WTC11 (cell line): Measurements from ENCODE around the gene EP300. TPM values are rescaled to one million over a fixed set of nuclear protein-coding genes. Genes with fewer than 3 reads are reported as not detected.

Experiments
- ATAC-seq: fragments of 200-7000 bp; cut with Tn5 transposase; 2 replicates; pipeline ENCODE4 v1.10.0; 2021; ENCODE audit warnings: mild to moderate bottlenecking, moderate library complexity
- CTCF ChIA-PET: fragments of 300-600 bp; sonication (Branson Sonifier 250); formaldehyde crosslinking; loops from one replicate; lab custom pipeline; 2021; ENCODE audit warnings: antibody characterized with exemption; lab: Charles Lee
- POLR2A ChIA-PET: fragments of 350-600 bp; sonication (Branson Sonifier 250); formaldehyde crosslinking; loops from one replicate; lab custom pipeline; 2021; ENCODE audit warnings: antibody characterized with exemption; lab: Charles Lee
- DNase-seq: peaks from one replicate; pipeline ENCODE4 v3.0.0; 2021; ENCODE audit warnings: low spot score
- H3K27ac Mint-ChIP-seq: 2 replicates; pipeline ENCODE4 v1.8.0; 2021; ENCODE audit warnings: mixed read lengths
- H3K27me3 Mint-ChIP-seq: 2 replicates; pipeline ENCODE4 v1.8.0; 2021; ENCODE audit warnings: low read depth, mild to moderate bottlenecking, moderate library complexity, mixed read lengths
- H3K36me3 Mint-ChIP-seq: 2 replicates; pipeline ENCODE4 v1.8.0; 2021; ENCODE audit warnings: mixed read lengths
- H3K4me1 Mint-ChIP-seq: 2 replicates; pipeline ENCODE4 v1.8.0; 2022; ENCODE audit warnings: mixed read lengths
- H3K4me3 Mint-ChIP-seq: 2 replicates; pipeline ENCODE4 v1.8.0; 2021; ENCODE audit warnings: mild to moderate bottlenecking, moderate library complexity, mixed read lengths
- H3K9me3 Mint-ChIP-seq: 2 replicates; pipeline ENCODE4 v1.8.0; 2021; ENCODE audit warnings: mixed read lengths
- CREM ChIP-seq: sonication (generic); formaldehyde crosslinking; IDR thresholded peaks from 2 replicates; pipeline ENCODE4 v1.8.1; 2022; ENCODE audit warnings: mild to moderate bottlenecking, missing genetic modification reagents, moderate library complexity
- ELF4 ChIP-seq: sonication (generic); formaldehyde crosslinking; IDR thresholded peaks from 2 replicates; pipeline ENCODE4 v1.8.1; 2022; ENCODE audit warnings: low read depth, mild to moderate bottlenecking, moderate library complexity, missing genetic modification reagents
- ETV6 ChIP-seq: sonication (generic); formaldehyde crosslinking; IDR thresholded peaks from 2 replicates; pipeline ENCODE4 v1.8.1; 2022; ENCODE audit warnings: mild to moderate bottlenecking, missing genetic modification reagents
- FOXJ3 ChIP-seq: sonication (generic); formaldehyde crosslinking; IDR thresholded peaks from 2 replicates; pipeline ENCODE4 v1.9.0; 2021; ENCODE audit warnings: missing genetic modification reagents, mild to moderate bottlenecking, borderline replicate concordance
- FOXK1 ChIP-seq: sonication (generic); formaldehyde crosslinking; IDR thresholded peaks from 2 replicates; pipeline ENCODE4 v1.8.0; 2022; ENCODE audit warnings: mild to moderate bottlenecking, moderate library complexity, missing genetic modification reagents
- FOXP1 ChIP-seq: sonication (generic); formaldehyde crosslinking; IDR thresholded peaks from 2 replicates; pipeline ENCODE4 v1.8.0; 2022; ENCODE audit warnings: missing genetic modification reagents, mild to moderate bottlenecking, moderate library complexity, borderline replicate concordance
- GABPB1 ChIP-seq: sonication (generic); formaldehyde crosslinking; IDR thresholded peaks from 2 replicates; pipeline ENCODE4 v1.8.1; 2023; ENCODE audit warnings: mild to moderate bottlenecking, missing genetic modification reagents
- GTF2I ChIP-seq: fragments of 250-450 bp; sonication (Bioruptor Pico); conservative IDR thresholded peaks from 2 replicates; pipeline ENCODE4 v1.4.0; 2021; ENCODE audit warnings: mild to moderate bottlenecking
- HMGA2 ChIP-seq: fragments of 250-450 bp; sonication (Bioruptor Pico); IDR thresholded peaks from 2 replicates; pipeline ENCODE4 v1.4.0; 2021; ENCODE audit warnings: mild to moderate bottlenecking, moderate library complexity
- NR2C2 ChIP-seq: sonication (generic); formaldehyde crosslinking; IDR thresholded peaks from 2 replicates; pipeline ENCODE4 v1.8.0; 2022; ENCODE audit warnings: mild to moderate bottlenecking, missing genetic modification reagents
- ZNF219 ChIP-seq: sonication (generic); formaldehyde crosslinking; IDR thresholded peaks from 2 replicates; pipeline ENCODE4 v1.8.0; 2023; ENCODE audit warnings: missing genetic modification reagents, mild to moderate bottlenecking, borderline replicate concordance
- ZNF317 ChIP-seq: sonication (generic); formaldehyde crosslinking; IDR thresholded peaks from 2 replicates; pipeline ENCODE4 v1.8.1; 2023; ENCODE audit warnings: low read depth, mild to moderate bottlenecking, moderate library complexity, missing genetic modification reagents, borderline replicate concordance
- ZNF396 ChIP-seq: fragments of 250-450 bp; sonication (Bioruptor Pico); IDR thresholded peaks from 2 replicates; pipeline ENCODE4 v1.8.0; 2021; ENCODE audit warnings: mild to moderate bottlenecking, moderate library complexity, borderline replicate concordance
- total RNA-seq: library from RNA; stranded (reverse); gene quantifications from 3 replicates; pipeline ENCODE4 v1.2.3, GENCODE V29; 2021
- TF ChIP-seq, protein P1 (sequence below): sonication (generic); formaldehyde crosslinking; IDR thresholded peaks from 2 replicates; pipeline ENCODE4 v1.8.0; 2022; ENCODE audit warnings: missing genetic modification reagents
- TF ChIP-seq, protein P2 (sequence below): fragments of 250-450 bp; sonication (Bioruptor Pico); IDR thresholded peaks from 2 replicates; pipeline ENCODE4 v1.9.0; 2021; ENCODE audit warnings: mild to moderate bottlenecking, borderline replicate concordance
- TF ChIP-seq, protein P3 (sequence below): sonication (generic); formaldehyde crosslinking; IDR thresholded peaks from 2 replicates; pipeline ENCODE4 v1.8.1; 2022; ENCODE audit warnings: mild to moderate bottlenecking, moderate library complexity, missing genetic modification reagents
- TF ChIP-seq, protein P4 (sequence below): sonication (generic); formaldehyde crosslinking; IDR thresholded peaks from 2 replicates; pipeline ENCODE4 v1.8.1; 2022; ENCODE audit warnings: mild to moderate bottlenecking, missing genetic modification reagents, moderate library complexity, borderline replicate concordance

EP300 gene
- total RNA-seq, 1 experiment from 2014 or later = 97.1 TPM

DNA sequence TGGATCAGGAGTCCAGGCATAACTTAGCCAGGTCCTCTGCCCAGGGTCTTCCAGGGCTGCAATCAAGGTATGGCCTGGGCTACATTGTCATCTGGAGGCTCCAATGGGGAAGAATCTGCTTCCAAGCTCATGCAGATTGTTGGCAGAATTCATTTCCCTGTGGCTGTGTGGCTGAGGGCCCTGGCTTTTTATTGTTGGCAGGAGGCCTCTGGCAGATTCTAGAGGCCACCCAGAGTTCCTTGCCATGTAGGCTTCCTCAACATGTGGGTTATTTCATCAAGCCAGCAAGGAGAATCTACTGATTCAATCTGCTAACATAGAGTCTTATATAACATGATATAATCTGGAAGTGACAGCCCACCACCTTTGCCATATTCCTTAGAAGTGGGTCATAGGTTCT lies 16.4 kb upstream of the EP300 start (continued):
- TF ChIP-seq, protein P1, sequence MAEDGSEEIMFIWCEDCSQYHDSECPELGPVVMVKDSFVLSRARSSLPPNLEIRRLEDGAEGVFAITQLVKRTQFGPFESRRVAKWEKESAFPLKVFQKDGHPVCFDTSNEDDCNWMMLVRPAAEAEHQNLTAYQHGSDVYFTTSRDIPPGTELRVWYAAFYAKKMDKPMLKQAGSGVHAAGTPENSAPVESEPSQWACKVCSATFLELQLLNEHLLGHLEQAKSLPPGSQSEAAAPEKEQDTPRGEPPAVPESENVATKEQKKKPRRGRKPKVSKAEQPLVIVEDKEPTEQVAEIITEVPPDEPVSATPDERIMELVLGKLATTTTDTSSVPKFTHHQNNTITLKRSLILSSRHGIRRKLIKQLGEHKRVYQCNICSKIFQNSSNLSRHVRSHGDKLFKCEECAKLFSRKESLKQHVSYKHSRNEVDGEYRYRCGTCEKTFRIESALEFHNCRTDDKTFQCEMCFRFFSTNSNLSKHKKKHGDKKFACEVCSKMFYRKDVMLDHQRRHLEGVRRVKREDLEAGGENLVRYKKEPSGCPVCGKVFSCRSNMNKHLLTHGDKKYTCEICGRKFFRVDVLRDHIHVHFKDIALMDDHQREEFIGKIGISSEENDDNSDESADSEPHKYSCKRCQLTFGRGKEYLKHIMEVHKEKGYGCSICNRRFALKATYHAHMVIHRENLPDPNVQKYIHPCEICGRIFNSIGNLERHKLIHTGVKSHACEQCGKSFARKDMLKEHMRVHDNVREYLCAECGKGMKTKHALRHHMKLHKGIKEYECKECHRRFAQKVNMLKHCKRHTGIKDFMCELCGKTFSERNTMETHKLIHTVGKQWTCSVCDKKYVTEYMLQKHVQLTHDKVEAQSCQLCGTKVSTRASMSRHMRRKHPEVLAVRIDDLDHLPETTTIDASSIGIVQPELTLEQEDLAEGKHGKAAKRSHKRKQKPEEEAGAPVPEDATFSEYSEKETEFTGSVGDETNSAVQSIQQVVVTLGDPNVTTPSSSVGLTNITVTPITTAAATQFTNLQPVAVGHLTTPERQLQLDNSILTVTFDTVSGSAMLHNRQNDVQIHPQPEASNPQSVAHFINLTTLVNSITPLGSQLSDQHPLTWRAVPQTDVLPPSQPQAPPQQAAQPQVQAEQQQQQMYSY (CRISPR knock-in tag) = no peak
- TF ChIP-seq GTF2I (CRISPR knock-in tag) (no peak), ZNF317 (no peak), HMGA2 (no peak), CREM (no peak), ELF4 (CRISPR knock-in tag) (no peak), FOXJ3 (no peak), FOXK1 (CRISPR knock-in tag) (no peak), ETV6 (CRISPR knock-in tag) (no peak), ZNF219 (CRISPR knock-in tag) (no peak), GABPB1 (CRISPR knock-in tag) (no peak), ZNF396 (CRISPR knock-in tag) (no peak)
- TF ChIP-seq, protein P2, sequence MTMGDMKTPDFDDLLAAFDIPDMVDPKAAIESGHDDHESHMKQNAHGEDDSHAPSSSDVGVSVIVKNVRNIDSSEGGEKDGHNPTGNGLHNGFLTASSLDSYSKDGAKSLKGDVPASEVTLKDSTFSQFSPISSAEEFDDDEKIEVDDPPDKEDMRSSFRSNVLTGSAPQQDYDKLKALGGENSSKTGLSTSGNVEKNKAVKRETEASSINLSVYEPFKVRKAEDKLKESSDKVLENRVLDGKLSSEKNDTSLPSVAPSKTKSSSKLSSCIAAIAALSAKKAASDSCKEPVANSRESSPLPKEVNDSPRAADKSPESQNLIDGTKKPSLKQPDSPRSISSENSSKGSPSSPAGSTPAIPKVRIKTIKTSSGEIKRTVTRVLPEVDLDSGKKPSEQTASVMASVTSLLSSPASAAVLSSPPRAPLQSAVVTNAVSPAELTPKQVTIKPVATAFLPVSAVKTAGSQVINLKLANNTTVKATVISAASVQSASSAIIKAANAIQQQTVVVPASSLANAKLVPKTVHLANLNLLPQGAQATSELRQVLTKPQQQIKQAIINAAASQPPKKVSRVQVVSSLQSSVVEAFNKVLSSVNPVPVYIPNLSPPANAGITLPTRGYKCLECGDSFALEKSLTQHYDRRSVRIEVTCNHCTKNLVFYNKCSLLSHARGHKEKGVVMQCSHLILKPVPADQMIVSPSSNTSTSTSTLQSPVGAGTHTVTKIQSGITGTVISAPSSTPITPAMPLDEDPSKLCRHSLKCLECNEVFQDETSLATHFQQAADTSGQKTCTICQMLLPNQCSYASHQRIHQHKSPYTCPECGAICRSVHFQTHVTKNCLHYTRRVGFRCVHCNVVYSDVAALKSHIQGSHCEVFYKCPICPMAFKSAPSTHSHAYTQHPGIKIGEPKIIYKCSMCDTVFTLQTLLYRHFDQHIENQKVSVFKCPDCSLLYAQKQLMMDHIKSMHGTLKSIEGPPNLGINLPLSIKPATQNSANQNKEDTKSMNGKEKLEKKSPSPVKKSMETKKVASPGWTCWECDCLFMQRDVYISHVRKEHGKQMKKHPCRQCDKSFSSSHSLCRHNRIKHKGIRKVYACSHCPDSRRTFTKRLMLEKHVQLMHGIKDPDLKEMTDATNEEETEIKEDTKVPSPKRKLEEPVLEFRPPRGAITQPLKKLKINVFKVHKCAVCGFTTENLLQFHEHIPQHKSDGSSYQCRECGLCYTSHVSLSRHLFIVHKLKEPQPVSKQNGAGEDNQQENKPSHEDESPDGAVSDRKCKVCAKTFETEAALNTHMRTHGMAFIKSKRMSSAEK (CRISPR knock-in tag) = no peak

DNA sequence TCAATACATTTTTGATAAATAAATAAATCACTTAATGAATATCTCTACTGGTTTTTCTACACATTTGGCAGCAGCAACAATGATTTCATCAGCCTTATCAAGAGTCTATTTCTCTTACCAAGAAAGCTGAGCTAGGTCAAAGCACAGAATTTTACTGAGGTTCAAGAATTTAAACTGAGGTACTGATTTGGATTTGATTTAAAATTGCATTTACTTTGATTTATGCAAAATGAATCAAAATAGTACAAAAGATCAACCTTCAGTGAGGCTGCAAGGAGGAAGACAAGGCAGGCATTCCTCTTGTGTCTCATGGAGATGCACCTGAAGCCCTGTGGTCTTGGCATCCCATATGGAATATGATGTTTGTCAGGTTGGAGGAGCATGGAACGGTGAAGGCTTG lies 15.5 kb upstream of the EP300 start:
- no peaks in the 10 kb centered on the region for H3K9me3 Mint-ChIP-seq
- H3K4me3 Mint-ChIP-seq = no peak overlapping the region
- no peak overlapping the region for H3K27ac Mint-ChIP-seq
- no peaks in the 10 kb centered on the region for H3K4me1 Mint-ChIP-seq
- no peak for ATAC-seq
- ChIA-PET CTCF (no interaction called here), POLR2A (interaction anchor here (0.5 kb wide), 1 partner anchor 11 kb away, joined by 3 read pairs; no protein-coding TSS in a partner anchor)
- DNase-seq = no peak
- no peaks in the 10 kb centered on the region; the same call in 1 of the 2 replicates for H3K27me3 Mint-ChIP-seq
- TF ChIP-seq, protein P3, sequence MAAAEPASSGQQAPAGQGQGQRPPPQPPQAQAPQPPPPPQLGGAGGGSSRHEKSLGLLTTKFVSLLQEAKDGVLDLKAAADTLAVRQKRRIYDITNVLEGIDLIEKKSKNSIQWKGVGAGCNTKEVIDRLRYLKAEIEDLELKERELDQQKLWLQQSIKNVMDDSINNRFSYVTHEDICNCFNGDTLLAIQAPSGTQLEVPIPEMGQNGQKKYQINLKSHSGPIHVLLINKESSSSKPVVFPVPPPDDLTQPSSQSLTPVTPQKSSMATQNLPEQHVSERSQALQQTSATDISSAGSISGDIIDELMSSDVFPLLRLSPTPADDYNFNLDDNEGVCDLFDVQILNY (CRISPR knock-in tag) = no peak
- TF ChIP-seq FOXP1 (CRISPR knock-in tag) = no peak
- TF ChIP-seq ZNF396 (CRISPR knock-in tag) = no peak
- TF ChIP-seq, protein P4, sequence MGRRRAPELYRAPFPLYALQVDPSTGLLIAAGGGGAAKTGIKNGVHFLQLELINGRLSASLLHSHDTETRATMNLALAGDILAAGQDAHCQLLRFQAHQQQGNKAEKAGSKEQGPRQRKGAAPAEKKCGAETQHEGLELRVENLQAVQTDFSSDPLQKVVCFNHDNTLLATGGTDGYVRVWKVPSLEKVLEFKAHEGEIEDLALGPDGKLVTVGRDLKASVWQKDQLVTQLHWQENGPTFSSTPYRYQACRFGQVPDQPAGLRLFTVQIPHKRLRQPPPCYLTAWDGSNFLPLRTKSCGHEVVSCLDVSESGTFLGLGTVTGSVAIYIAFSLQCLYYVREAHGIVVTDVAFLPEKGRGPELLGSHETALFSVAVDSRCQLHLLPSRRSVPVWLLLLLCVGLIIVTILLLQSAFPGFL (CRISPR knock-in tag) = no peak
- TF ChIP-seq NR2C2 (CRISPR knock-in tag) = no peak
- no peaks in the 10 kb centered on the region for H3K36me3 Mint-ChIP-seq
